CD4-positive, alpha-beta T cell treated with Interleukin-4 for 4 hours (primary cell): ENCODE results near the gene SLC14A1.

Source experiments
- DNase-seq: peaks from one replicate; pipeline ENCODE4 v3.0.0-alpha.2; 2020

Gene SLC14A1

GRCh38 chr18:45760462-45761036 lies 36.6 kb downstream of the SLC14A1 start:
- DNase-seq = no peak

DNA sequence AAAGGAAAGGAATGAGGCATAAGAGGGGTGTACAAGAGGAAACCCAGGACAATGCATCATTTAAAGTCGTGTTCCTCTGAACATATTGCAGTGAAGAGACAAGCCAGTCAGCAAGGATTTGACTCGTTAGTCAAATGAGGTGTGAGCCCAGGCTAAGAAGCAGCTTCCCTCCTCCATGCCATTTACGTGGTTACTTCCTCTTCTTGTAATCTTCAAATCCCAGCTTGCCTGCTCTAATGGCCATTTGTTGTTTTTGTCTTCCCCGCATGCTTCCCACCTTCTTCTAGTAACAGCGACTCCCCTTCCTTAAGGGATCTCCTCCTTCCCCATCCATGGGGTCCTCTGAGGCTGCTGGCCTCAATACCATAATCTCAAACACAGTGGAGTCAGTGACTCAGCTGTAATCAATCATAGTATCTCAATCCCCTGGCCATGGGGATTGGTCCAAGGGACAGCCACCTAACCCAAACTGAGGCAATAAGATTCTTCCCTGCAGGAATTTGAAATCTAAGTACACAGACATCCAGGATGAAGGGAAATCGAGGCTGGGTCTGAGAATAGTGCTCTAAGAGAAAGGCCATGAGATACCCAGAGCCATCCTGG lies 37.6 kb downstream of the SLC14A1 start:
- DNase-seq = no peak

DNA sequence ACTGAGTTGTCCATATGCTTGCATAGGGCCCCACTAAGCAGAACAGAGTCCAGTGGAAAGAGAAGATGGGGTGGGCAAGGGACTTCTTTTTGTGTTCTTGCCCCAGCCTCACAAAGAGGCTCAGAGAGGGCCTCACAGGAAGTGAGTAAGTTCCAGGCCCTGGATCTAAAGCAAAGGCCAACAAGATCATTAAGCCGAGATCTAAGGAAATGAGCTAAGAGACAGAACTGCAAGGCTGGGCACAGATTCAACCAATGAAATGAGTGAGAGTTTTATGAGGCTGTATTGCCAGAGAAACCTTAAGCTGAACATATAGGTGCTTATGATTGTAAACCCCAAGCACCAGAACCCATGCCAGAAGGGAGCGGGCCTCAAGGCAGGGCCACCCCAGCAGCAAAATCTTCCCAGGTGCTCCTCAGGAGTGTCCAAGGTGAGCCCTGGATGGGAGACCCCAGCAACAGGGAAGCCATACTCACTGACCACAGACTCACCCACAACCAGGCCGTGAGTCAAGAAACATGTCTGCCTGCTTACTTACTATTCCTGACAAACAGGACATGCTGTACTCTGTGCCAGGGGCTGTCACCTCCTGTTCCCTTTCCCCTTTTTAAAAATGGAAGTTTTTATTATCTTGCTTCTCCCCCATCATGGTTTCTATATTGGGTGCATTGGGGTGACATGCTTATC lies 40.2 kb downstream of the SLC14A1 start:
- DNase-seq = no peak

GRCh38 chr18:45765796-45766195 lies 41.8 kb downstream of the SLC14A1 start:
- no peak for DNase-seq

DNA sequence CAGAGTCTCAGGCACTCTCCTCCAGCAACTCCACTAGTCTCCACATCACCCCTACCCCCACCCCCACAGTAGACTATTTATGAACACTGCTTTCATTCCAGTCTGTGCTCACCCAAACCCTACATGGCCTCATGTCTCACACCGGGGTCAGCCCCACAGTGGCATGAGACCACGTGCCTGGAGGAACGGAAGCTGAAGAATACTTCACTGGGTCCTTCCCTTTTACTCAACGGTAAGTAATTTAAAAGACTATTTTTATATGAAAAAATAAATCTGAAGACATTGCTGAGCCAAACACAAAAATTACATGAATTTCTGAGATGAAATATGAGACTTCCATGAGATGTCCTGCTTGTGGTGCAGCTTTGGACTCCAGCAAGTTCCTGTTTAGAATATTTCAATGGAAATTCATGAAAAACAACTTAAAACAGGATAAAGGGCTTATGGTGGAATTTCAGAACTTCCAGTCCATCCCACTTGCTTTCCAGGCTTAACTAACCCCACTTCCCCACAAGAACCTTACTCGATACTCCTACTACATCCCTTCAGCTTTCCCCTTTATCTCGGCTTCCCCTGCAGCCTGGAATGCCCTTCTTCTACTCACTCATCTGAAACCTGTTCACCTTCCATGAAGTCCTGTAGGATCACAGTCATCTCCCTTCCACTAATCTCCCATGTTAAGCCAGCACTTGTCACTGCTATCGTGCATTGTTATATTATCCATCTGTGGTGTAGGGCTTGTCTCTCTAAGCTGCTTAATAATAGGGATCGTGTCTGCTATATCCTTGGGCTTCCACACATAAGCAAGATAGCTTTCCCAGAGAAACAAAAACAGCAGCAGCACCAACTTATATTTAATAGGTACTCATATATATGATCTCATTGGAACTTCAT lies 47.9 kb downstream of the SLC14A1 start:
- DNase-seq = no peak

GRCh38 chr18:45774065-45774521 lies 50.1 kb downstream of the SLC14A1 start:
- DNase-seq = peak; percentile 38

DNA sequence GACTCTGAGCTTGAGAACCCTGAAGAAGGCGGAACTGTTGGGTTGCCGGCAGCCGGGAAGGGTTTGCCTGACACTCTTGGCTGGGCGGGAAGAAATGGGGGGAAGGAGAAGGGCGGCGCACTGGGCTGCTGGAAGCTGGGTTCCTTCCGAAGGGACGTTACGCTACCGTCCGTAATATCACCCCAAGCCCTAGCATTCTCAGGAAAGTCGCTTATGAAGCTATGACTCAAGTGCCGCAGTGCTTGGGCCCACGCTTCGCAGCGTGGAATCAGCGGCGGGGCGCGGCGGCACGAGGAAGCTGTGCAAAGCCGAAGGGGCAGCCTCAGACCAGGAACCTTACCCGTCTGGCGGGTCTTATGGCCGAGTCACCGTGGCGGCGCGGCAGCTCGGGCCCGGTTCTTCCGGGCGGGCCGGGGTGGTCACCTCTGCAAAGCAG lies 51.3 kb downstream of the SLC14A1 start:
- peak; percentile 51 for DNase-seq

DNA sequence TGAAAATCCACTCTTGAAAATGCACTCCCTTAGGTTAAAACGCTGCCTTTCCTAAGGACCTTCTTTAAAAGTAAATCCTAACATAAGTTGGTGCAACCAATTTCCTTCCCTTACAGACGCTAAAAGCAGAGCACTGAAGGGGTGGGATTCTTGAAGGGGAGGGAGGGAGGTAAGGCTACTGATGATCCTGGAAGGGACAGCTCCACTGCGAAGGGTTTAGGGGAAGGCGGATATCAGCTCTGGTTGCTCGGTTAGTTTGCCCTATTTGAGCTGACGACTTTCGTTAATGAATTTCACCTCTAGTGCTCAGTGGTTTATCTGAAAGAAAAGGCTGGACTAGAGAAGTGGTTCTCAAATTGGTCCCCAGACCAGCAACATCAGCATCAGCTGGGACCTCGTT lies 51.8 kb downstream of the SLC14A1 start:
- DNase-seq = no peak

DNA sequence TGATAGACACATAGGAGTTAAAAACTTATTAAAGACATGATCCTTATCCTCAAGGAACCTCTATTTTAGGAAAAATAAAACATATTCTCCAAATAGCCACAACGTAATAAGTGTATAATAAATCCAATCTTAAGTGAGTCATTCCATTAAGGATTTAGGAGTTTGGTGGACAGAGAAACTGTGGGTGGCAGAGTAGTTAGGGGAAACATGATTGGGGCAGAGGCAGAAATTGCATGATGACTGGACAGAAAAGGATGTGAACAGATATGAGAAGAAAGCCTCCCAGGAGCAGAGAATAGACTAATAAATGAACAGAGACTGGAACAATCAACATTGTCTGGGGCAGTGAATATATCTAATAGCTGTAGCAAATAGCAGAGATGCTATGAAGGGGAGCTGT lies 53.4 kb downstream of the SLC14A1 start:
- no peak for DNase-seq

DNA sequence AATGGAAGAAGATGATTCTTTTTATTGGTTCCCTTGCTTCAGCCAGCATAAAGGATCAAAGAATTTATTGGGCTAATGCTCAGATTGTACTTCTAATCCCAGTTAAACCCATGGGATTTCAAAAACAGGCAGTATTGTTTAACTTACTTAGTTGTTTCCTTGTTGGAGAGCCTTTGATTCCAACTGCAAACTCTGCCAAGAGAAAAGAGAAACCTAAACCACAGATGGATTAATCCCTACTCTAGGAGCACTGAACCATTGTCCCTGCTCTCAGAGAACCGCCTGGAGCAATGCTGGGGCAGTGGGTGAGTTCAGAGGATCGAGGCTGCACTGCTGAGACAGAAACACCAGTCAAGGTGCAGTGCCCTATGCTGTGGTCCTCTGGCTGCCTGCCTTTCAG lies 56.6 kb downstream of the SLC14A1 start:
- no peak for DNase-seq

DNA sequence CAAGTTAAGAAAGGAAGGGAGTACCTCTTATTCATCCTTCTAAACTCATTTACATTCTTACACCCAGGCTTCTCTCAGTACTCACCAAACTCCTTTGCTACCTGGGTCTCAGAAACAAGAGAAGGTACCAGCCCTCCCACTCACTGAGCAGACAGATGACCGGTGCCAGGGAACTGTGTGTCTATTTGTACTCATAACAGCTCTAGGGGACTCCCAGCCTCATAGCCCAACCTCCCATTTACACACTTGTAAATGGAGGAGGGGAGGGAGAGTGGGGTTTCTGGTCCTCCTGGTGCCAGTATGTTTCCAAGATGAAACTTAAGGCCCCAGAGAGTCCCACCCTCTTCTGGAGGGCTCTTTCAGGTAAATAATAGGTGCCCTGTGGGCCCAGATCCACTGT lies 58.7 kb downstream of the SLC14A1 start:
- no peak for DNase-seq

DNA sequence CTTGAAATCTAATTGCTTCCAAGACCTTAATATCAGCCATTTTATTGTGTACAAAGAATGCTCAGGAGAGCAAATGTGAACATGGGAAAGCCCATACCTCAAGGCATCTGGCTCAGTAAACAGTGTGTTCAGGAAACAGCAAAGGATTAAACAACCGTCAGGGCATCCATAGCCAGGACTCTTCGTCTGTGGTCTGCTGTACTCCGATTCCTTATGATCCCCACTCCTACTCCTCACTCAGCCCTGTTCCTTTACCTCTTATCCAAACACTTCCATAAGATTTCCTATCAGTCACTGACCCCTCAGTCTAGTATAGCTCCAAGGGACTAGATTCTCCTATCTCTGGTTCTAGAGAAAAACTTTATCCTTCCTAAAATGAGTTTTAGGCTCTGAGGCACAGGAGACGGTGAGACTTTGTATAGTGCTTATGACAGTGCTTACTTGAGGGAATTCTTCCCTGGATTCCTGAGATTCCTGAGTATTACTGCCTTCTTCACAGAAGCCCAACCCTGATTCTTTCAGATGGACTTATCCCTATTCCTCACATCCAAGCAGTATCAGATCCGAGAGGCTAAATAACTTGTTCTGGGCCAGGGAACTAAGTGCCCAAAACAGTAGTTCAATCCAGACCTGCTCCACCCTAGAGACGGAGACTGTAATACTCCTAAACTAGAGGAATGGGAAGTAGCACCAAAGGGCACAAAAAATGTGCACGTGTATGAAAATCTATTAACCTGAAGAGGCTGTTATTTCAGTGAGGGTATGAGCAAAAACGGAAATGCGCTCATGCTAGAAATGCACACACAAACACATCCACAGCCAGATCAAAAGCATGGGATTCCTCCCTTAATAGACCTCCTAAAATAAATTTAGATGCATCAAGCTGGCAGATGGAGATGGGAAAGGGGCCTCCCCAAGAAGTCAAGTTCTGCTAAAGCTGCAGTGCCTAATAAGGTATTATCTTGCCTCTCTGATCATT lies 59.4 kb downstream of the SLC14A1 start:
- no peak for DNase-seq

DNA sequence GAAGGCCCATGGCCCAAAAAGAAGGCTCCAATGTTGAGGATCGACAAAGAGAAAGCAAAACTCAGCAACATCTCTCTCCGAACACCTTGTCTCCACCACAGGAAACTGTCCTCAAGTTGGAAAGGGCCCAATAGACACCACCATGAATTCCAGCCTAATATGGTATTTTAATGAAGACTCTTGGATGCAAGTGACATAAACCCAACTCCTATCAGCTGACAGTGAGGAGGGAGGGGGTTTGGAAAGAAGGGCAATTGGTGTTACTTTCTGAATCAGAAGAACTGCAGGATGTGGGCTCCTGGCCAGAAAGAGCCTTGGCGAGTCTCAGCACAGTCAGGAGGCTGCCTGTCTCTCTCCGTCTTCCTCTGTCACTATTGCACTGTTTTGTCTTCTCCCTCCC lies 61.2 kb downstream of the SLC14A1 start:
- no peak for DNase-seq

DNA sequence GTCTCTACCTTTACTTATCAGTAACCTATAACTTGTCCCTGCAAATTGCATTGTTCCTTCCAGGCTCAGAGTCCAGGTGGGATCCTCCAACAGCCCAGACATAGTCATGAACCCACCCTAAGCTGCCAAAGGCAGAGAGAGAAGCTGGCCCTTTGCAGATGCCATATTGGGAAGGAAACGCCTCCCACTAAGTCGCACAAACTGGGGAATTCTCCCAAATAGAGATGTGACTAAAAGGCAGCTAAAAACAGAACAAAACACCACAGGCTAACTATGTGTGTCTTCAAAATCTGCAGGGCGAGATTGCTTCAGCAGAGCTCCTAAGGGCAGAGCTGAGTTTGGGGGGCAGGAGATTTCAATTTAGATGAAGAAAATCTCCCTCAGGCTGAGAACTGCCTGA lies 63.0 kb downstream of the SLC14A1 start:
- DNase-seq = no peak

DNA sequence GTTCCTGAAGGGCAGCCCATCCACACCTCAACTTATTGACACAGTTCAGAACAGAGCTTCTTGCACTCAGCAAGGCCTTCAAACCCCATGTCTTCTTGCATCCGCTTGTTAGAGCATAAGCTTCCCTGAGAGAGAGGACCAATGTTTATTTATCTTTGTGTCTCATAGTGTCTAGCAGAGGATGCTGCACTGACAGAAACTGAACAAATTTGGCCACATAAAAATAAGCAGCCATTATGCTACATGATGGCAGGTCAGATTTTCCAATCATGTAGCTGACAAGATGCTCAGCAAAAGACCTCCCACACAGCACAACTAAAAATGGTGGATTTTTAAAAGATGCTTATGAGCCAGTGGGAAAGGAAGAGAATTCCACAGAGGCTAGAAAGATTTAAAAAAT lies 63.4 kb downstream of the SLC14A1 start:
- DNase-seq = no peak

GRCh38 chr18:45788861-45789260 lies 64.9 kb downstream of the SLC14A1 start:
- DNase-seq = no peak

GRCh38 chr18:45792506-45793263 lies 68.7 kb downstream of the SLC14A1 start:
- DNase-seq = no peak

GRCh38 chr18:45793264-45793965 lies 69.4 kb downstream of the SLC14A1 start:
- no peak for DNase-seq

- DNase-seq = no peak
Observed at GRCh38 chr18:45801416-45802004, 77.5 kb downstream of the SLC14A1 start.
